Peyer's patch (tissue), 4 donors: ENCODE data around the gene CACNA1G.

ENCODE experiments used
- CTCF ChIP-seq, 6 experiments: fragments of 450-650 bp in 4 of 6; fragments of 200-600 bp in 2 of 6; sonication (generic) in 1 of 6; IDR thresholded peaks; one replicate each; pipeline ENCODE4 v1.5.1; 2017 to 2019; ENCODE audit warnings: antibody characterized with exemption in 6 of 6, mild to moderate bottlenecking in 3 of 6, moderate library complexity in 1 of 6
- POLR2A ChIP-seq, 2 donors: fragments of 450-650 bp; IDR thresholded peaks; one replicate each; pipeline ENCODE4 v1.5.1; 2017; ENCODE audit warnings: antibody characterized with exemption in 2 of 2, mild to moderate bottlenecking in 2 of 2, moderate library complexity in 2 of 2

GRCh38 chr17:50620237-50620636 is 59.7 kb downstream of the CACNA1G start:
- TF ChIP-seq CTCF (IDR thresholded peaks at IDR 0.05) = no peak
- no peak for TF ChIP-seq POLR2A (IDR thresholded peaks at IDR 0.05)
